ENCODE measurements around the gene MAP2. TPM values are rescaled to one million over a fixed set of nuclear protein-coding genes. Genes with fewer than 3 reads are reported as not detected.

MAP2 gene
- total RNA-seq, 2 experiments from 2014 or later, result not detected

- no peaks in the 10 kb centered on the region for H3K9me3 Mint-ChIP-seq
- H3K4me1 Mint-ChIP-seq, result no peaks in the 10 kb centered on the region
- no peak for DNase-seq
- POLR2A ChIA-PET, result no interaction called here
- no peaks in the 10 kb centered on the region for H3K27me3 Mint-ChIP-seq
- no peak overlapping the region for H3K4me3 Mint-ChIP-seq
- CTCF ChIA-PET, result no interaction called here
- H3K36me3 Mint-ChIP-seq (ENCODE audit: low read depth), result no peaks in the 10 kb centered on the region
- H3K27ac Mint-ChIP-seq, result no peak overlapping the region
Observed at GRCh38 chr2:209549589-209549988, 125.7 kb downstream of the MAP2 start.

GRCh38 chr2:209553913-209554312, 130.1 kb downstream of the MAP2 start:
- Mint-ChIP-seq H3K4me3 (no peak overlapping the region), H3K27me3 (no peaks in the 10 kb centered on the region), H3K9me3 (no peaks in the 10 kb centered on the region), H3K4me1 (no peaks in the 10 kb centered on the region), H3K36me3 (ENCODE audit: low read depth) (no peaks in the 10 kb centered on the region), H3K27ac (no peak overlapping the region)
- no peak for DNase-seq
- CTCF ChIA-PET, result no interaction called here
- POLR2A ChIA-PET, result no interaction called here

GRCh38 chr2:209556354-209556961, 132.6 kb downstream of the MAP2 start:
- Mint-ChIP-seq H3K9me3 (no peaks in the 10 kb centered on the region), H3K36me3 (ENCODE audit: low read depth) (no peaks in the 10 kb centered on the region), H3K27ac (no peak overlapping the region), H3K4me3 (no peak overlapping the region), H3K4me1 (no peaks in the 10 kb centered on the region), H3K27me3 (no peaks in the 10 kb centered on the region)
- no peak for DNase-seq
- ChIA-PET CTCF (interaction anchor here (0.7 kb wide), 1 partner anchor 192 kb away, joined by 3 read pairs; no protein-coding TSS in a partner anchor), POLR2A (no interaction called here)

GRCh38 chr2:209560911-209561310, 137.1 kb downstream of the MAP2 start:
- H3K4me1 Mint-ChIP-seq, result no peaks in the 10 kb centered on the region
- CTCF ChIA-PET, result no interaction called here
- no peaks in the 10 kb centered on the region for H3K27me3 Mint-ChIP-seq
- H3K4me3 Mint-ChIP-seq, result no peak overlapping the region
- H3K27ac Mint-ChIP-seq, result no peak overlapping the region
- POLR2A ChIA-PET, result no interaction called here
- H3K9me3 Mint-ChIP-seq, result no peaks in the 10 kb centered on the region
- DNase-seq, result no peak
- H3K36me3 Mint-ChIP-seq (ENCODE audit: low read depth), result no peaks in the 10 kb centered on the region

GRCh38 chr2:209563453-209563852, 139.6 kb downstream of the MAP2 start:
- no peak overlapping the region for H3K27ac Mint-ChIP-seq
- ChIA-PET CTCF (no interaction called here), POLR2A (no interaction called here)
- no peaks in the 10 kb centered on the region for H3K27me3 Mint-ChIP-seq
- H3K4me1 Mint-ChIP-seq, result no peaks in the 10 kb centered on the region
- H3K4me3 Mint-ChIP-seq, result no peak overlapping the region
- H3K9me3 Mint-ChIP-seq, result no peaks in the 10 kb centered on the region
- no peak for DNase-seq
- H3K36me3 Mint-ChIP-seq (ENCODE audit: low read depth), result no peaks in the 10 kb centered on the region

GRCh38 chr2:209564816-209565215, 141.0 kb downstream of the MAP2 start:
- Mint-ChIP-seq H3K9me3 (no peaks in the 10 kb centered on the region), H3K4me1 (no peaks in the 10 kb centered on the region), H3K4me3 (no peak overlapping the region), H3K27me3 (no peaks in the 10 kb centered on the region), H3K36me3 (ENCODE audit: low read depth) (no peaks in the 10 kb centered on the region), H3K27ac (no peak overlapping the region)
- no peak for DNase-seq
- ChIA-PET CTCF (interaction anchor here (0.9 kb wide), 1 partner anchor 12 kb away, joined by 4 read pairs; no protein-coding TSS in a partner anchor), POLR2A (no interaction called here)

- Mint-ChIP-seq H3K36me3 (ENCODE audit: low read depth) (no peaks in the 10 kb centered on the region), H3K4me1 (no peaks in the 10 kb centered on the region), H3K27ac (no peak overlapping the region), H3K27me3 (no peaks in the 10 kb centered on the region), H3K4me3 (no peak overlapping the region), H3K9me3 (no peaks in the 10 kb centered on the region)
- POLR2A ChIA-PET, result no interaction called here
- DNase-seq, result no peak
- CTCF ChIA-PET, result no interaction called here
Observed at GRCh38 chr2:209565896-209566582, 142.2 kb downstream of the MAP2 start.

GRCh38 chr2:209570194-209570593, 146.3 kb downstream of the MAP2 start:
- Mint-ChIP-seq H3K9me3 (no peaks in the 10 kb centered on the region), H3K4me1 (no peaks in the 10 kb centered on the region), H3K36me3 (ENCODE audit: low read depth) (no peaks in the 10 kb centered on the region), H3K4me3 (no peak overlapping the region), H3K27ac (no peak overlapping the region), H3K27me3 (no peaks in the 10 kb centered on the region)
- no peak for DNase-seq
- CTCF ChIA-PET, result no interaction called here
- POLR2A ChIA-PET, result no interaction called here

- no peaks in the 10 kb centered on the region for H3K9me3 Mint-ChIP-seq
- ChIA-PET POLR2A (no interaction called here), CTCF (no interaction called here)
- H3K4me3 Mint-ChIP-seq, result no peak overlapping the region
- no peak for DNase-seq
- no peaks in the 10 kb centered on the region for H3K27me3 Mint-ChIP-seq
- H3K27ac Mint-ChIP-seq, result no peak overlapping the region
- no peaks in the 10 kb centered on the region for H3K36me3 Mint-ChIP-seq (ENCODE audit: low read depth)
- H3K4me1 Mint-ChIP-seq, result peaks cover 2% of the 10 kb centered on the region
Observed at GRCh38 chr2:209574515-209574914, 150.7 kb downstream of the MAP2 start.

- H3K36me3 Mint-ChIP-seq (ENCODE audit: low read depth), result no peaks in the 10 kb centered on the region
- no peak overlapping the region for H3K4me3 Mint-ChIP-seq
- no peaks in the 10 kb centered on the region for H3K9me3 Mint-ChIP-seq
- H3K4me1 Mint-ChIP-seq, result peaks cover 3% of the 10 kb centered on the region
- CTCF ChIA-PET, result interaction anchor here (0.7 to 2.0 kb wide), 5 partner anchors 13 to 1182 kb away, joined by 3 to 8 read pairs (median 4); no protein-coding TSS in a partner anchor
- POLR2A ChIA-PET, result no interaction called here
- H3K27me3 Mint-ChIP-seq, result no peaks in the 10 kb centered on the region
- no peak overlapping the region for H3K27ac Mint-ChIP-seq
- DNase-seq, result no peak
Observed at GRCh38 chr2:209577376-209578357, 153.8 kb downstream of the MAP2 start.

GRCh38 chr2:209578394-209579001, 154.7 kb downstream of the MAP2 start:
- ChIA-PET CTCF (interaction anchor here (0.7 to 2.0 kb wide), 3 partner anchors 19 to 1183 kb away, joined by 3 to 8 read pairs (median 3); no protein-coding TSS in a partner anchor), POLR2A (no interaction called here)
- Mint-ChIP-seq H3K9me3 (no peaks in the 10 kb centered on the region), H3K4me1 (peaks cover 3% of the 10 kb centered on the region), H3K27me3 (no peaks in the 10 kb centered on the region), H3K27ac (no peak overlapping the region), H3K4me3 (no peak overlapping the region), H3K36me3 (ENCODE audit: low read depth) (no peaks in the 10 kb centered on the region)
- no peak for DNase-seq

GRCh38 chr2:209579230-209579749, 155.4 kb downstream of the MAP2 start:
- Mint-ChIP-seq H3K9me3 (no peaks in the 10 kb centered on the region), H3K27ac (no peak overlapping the region), H3K4me3 (no peak overlapping the region), H3K27me3 (no peaks in the 10 kb centered on the region), H3K36me3 (ENCODE audit: low read depth) (no peaks in the 10 kb centered on the region), H3K4me1 (peaks cover 3% of the 10 kb centered on the region)
- DNase-seq, result no peak
- ChIA-PET POLR2A (no interaction called here), CTCF (interaction anchor here (0.7 kb wide), 2 partner anchors 192 to 245 kb away, joined by 3 read pairs; no protein-coding TSS in a partner anchor)

- H3K27me3 Mint-ChIP-seq, result peaks cover 5% of the 10 kb centered on the region
Observed at GRCh38 chr2:209581040-209581439, 157.2 kb downstream of the MAP2 start.

More at GRCh38 chr2:209581040-209581439, 157.2 kb downstream of the MAP2 start:
- POLR2A ChIA-PET, result no interaction called here
- Mint-ChIP-seq H3K4me3 (no peak overlapping the region), H3K4me1 (peaks cover 3% of the 10 kb centered on the region), H3K9me3 (no peaks in the 10 kb centered on the region), H3K27ac (no peak overlapping the region), H3K36me3 (ENCODE audit: low read depth) (no peaks in the 10 kb centered on the region)
- no peak for DNase-seq
- CTCF ChIA-PET, result no interaction called here
